Caco-2 (cell line): ENCODE measurements around the gene PHLPP1. TPM values are rescaled to one million over a fixed set of nuclear protein-coding genes. Genes with fewer than 3 reads are reported as not detected.

Source experiments
- BruUV-seq: library from RNA; stranded (reverse); fragments of 400-500 nt; replicated peaks from 2 replicates; lab custom pipeline; 2021; lab: Mats Ljungman, UMichigan
- CTCF ChIA-PET: fragments of 300-600 bp; sonication (Branson Sonifier 250); formaldehyde crosslinking; loops from one replicate; lab custom pipeline; 2022; ENCODE audit warnings: antibody characterized with exemption; lab: Charles Lee
- POLR2A ChIA-PET: fragments of 300-600 bp; sonication (Branson Sonifier 250); formaldehyde crosslinking; loops from one replicate; lab custom pipeline; 2022; ENCODE audit warnings: antibody characterized with exemption; lab: Charles Lee
- DNase-seq, 2 experiments: peaks; one replicate each; pipeline versions ENCODE4 v3.0.0 to v3.0.0-alpha.2; 2020 to 2022
- H3K27me3 ChIP-seq: replicated peaks from 2 replicates; pipeline ENCODE4 v1.6.0; 2011; ENCODE audit warnings: low read length; ENCODE audit not compliant: control insufficient read depth, insufficient read depth
- H3K36me3 ChIP-seq: 2 replicates; pipeline ENCODE4 v1.5.1; 2011; ENCODE audit warnings: low read length; ENCODE audit not compliant: control insufficient read depth, insufficient read depth
- H3K4me1 ChIP-seq: fragments of 250-450 bp; sonication (Bioruptor Pico); 2 replicates; pipeline ENCODE4 v1.5.1; 2020; ENCODE audit warnings: mild to moderate bottlenecking
- H3K4me3 ChIP-seq: 2 replicates; pipeline ENCODE4 v1.5.1; 2011; ENCODE audit warnings: low read depth, mild to moderate bottlenecking, control low read depth, low read length
- H3K9me3 ChIP-seq: fragments of 250-450 bp; sonication (Bioruptor Pico); 2 replicates; pipeline ENCODE4 v1.5.1; 2020; ENCODE audit warnings: mild to moderate bottlenecking, moderate library complexity
- H3K27ac Mint-ChIP-seq: one replicate; pipeline ENCODE4 v1.8.0; 2022; ENCODE audit warnings: mixed read lengths; ENCODE audit not compliant: unreplicated experiment
- H3K27me3 Mint-ChIP-seq: one replicate; pipeline ENCODE4 v1.8.0; 2022; ENCODE audit warnings: mixed read lengths; ENCODE audit not compliant: insufficient read depth, unreplicated experiment
- H3K36me3 Mint-ChIP-seq: one replicate; pipeline ENCODE4 v1.8.0; 2022; ENCODE audit warnings: mild to moderate bottlenecking, mixed read lengths; ENCODE audit not compliant: insufficient read depth, unreplicated experiment
- H3K4me1 Mint-ChIP-seq: one replicate; pipeline ENCODE4 v1.8.0; 2022; ENCODE audit warnings: low read depth, mixed read lengths; ENCODE audit not compliant: unreplicated experiment
- H3K4me3 Mint-ChIP-seq: one replicate; pipeline ENCODE4 v1.8.0; 2022; ENCODE audit warnings: mild to moderate bottlenecking, moderate library complexity, mixed read lengths; ENCODE audit not compliant: unreplicated experiment
- H3K9me3 Mint-ChIP-seq: one replicate; pipeline ENCODE4 v1.8.0; 2022; ENCODE audit warnings: mixed read lengths; ENCODE audit not compliant: unreplicated experiment
- CTCF ChIP-seq, 2 experiments: fragments of 200-600 bp in 1 of 2; IDR thresholded peaks; 1 replicate in 1 of 2; 2 replicates in 1 of 2; pipeline versions ENCODE4 v1.5.1 to v1.8.0; 2011 to 2022; ENCODE audit warnings: antibody characterized with exemption in 1 of 2, control low read depth in 1 of 2, inconsistent platforms in 1 of 2, low read depth in 1 of 2, low read length in 1 of 2, mild to moderate bottlenecking in 1 of 2, moderate library complexity in 1 of 2; ENCODE audit not compliant: insufficient read depth in 1 of 2, severe bottlenecking in 1 of 2, unreplicated experiment in 1 of 2
- intact Hi-C: fragments of 100-400 bp; cut with micrococcal nuclease; formaldehyde crosslinking; loops from one replicate; pipeline ENCODE4 v1.10.0; 2022; ENCODE audit not compliant: unreplicated experiment
- total RNA-seq: library from RNA; stranded (reverse); gene quantifications from 2 replicates; pipeline ENCODE4 v1.2.3, GENCODE V29; 2022

The PHLPP1 gene
- total RNA-seq, 1 experiment from 2014 or later = 20.1 TPM

GRCh38 chr18:62839874-62840713, 124.8 kb downstream of the PHLPP1 start:
- no peaks in the 10 kb centered on the region for H3K36me3 ChIP-seq
- H3K4me3 ChIP-seq = no peak overlapping the region
- ChIA-PET POLR2A (no interaction called here), CTCF (no interaction called here)
- H3K4me3 Mint-ChIP-seq = no peak overlapping the region
- H3K27me3 Mint-ChIP-seq = no peaks in the 10 kb centered on the region
- no peaks in the 10 kb centered on the region for H3K9me3 Mint-ChIP-seq
- DNase-seq = no peak
- no peaks in the 10 kb centered on the region for H3K9me3 ChIP-seq
- H3K36me3 Mint-ChIP-seq = no peaks in the 10 kb centered on the region
- H3K27me3 ChIP-seq = no peaks in the 10 kb centered on the region
- no peaks in the 10 kb centered on the region for H3K4me1 Mint-ChIP-seq
- no peaks in the 10 kb centered on the region for H3K4me1 ChIP-seq
- BruUV-seq = TSS peak; percentile 32
- intact Hi-C loops = no loop called here
- no peak overlapping the region for H3K27ac Mint-ChIP-seq
- TF ChIP-seq CTCF (IDR thresholded peaks at IDR 0.05; ENCODE audit: insufficient read depth in 1 of 2, low read depth in 1 of 2, low read length in 1 of 2, severe bottlenecking in 1 of 2, unreplicated experiment in 1 of 2) = no peak

- Histone ChIP-seq H3K36me3 (no peaks in the 10 kb centered on the region), H3K4me3 (no peak overlapping the region), H3K4me1 (no peaks in the 10 kb centered on the region), H3K27me3 (no peaks in the 10 kb centered on the region), H3K9me3 (no peaks in the 10 kb centered on the region)
- no peaks in the 10 kb centered on the region for H3K36me3 Mint-ChIP-seq
- H3K9me3 Mint-ChIP-seq = no peaks in the 10 kb centered on the region
- ChIA-PET POLR2A (no interaction called here), CTCF (no interaction called here)
- no peaks in the 10 kb centered on the region for H3K4me1 Mint-ChIP-seq
- intact Hi-C loops = no loop called here
- no peak overlapping the region for H3K27ac Mint-ChIP-seq
- no peak for TF ChIP-seq CTCF (IDR thresholded peaks at IDR 0.05; ENCODE audit: insufficient read depth in 1 of 2, low read depth in 1 of 2, low read length in 1 of 2, severe bottlenecking in 1 of 2, unreplicated experiment in 1 of 2)
- no peaks in the 10 kb centered on the region for H3K27me3 Mint-ChIP-seq
- no peak for DNase-seq
- no TSS peak for BruUV-seq
- no peak overlapping the region for H3K4me3 Mint-ChIP-seq
These were observed 126.1 kb downstream of the PHLPP1 start for GRCh38 chr18:62841405-62841804.

- peaks cover 3% of the 10 kb centered on the region for H3K36me3 Mint-ChIP-seq
- Histone ChIP-seq H3K4me3 (no peak overlapping the region), H3K4me1 (no peaks in the 10 kb centered on the region), H3K27me3 (no peaks in the 10 kb centered on the region), H3K9me3 (no peaks in the 10 kb centered on the region), H3K36me3 (no peaks in the 10 kb centered on the region)
- no peak for TF ChIP-seq CTCF (IDR thresholded peaks at IDR 0.05; ENCODE audit: insufficient read depth in 1 of 2, low read depth in 1 of 2, low read length in 1 of 2, severe bottlenecking in 1 of 2, unreplicated experiment in 1 of 2)
- intact Hi-C loops = no loop called here
- no TSS peak for BruUV-seq
- CTCF ChIA-PET = no interaction called here
- H3K4me1 Mint-ChIP-seq = no peaks in the 10 kb centered on the region
- no peak overlapping the region for H3K4me3 Mint-ChIP-seq
- POLR2A ChIA-PET = no interaction called here
- H3K27ac Mint-ChIP-seq = no peak overlapping the region
- no peak for DNase-seq
- no peaks in the 10 kb centered on the region for H3K27me3 Mint-ChIP-seq
- H3K9me3 Mint-ChIP-seq = no peaks in the 10 kb centered on the region
These were observed 127.6 kb downstream of the PHLPP1 start for GRCh38 chr18:62842898-62843297.
